ENCODE data around the gene PDE4B. TPM values are rescaled to one million over a fixed set of nuclear protein-coding genes. Genes with fewer than 3 reads are reported as not detected.

Gene PDE4B
- total RNA-seq, 1 donor from 2014 or later, result 29.0 TPM

GRCh38 chr1:65827346-65827745, 34.7 kb downstream of the PDE4B start:
- H3K27ac ChIP-seq, result no peak overlapping the region
- H3K27me3 ChIP-seq, result no peaks in the 10 kb centered on the region
- no peaks in the 10 kb centered on the region for H3K4me1 ChIP-seq
- no peaks in the 10 kb centered on the region for H3K9me3 ChIP-seq
- H3K4me3 ChIP-seq, result no peak overlapping the region
- no peak for TF ChIP-seq POLR2AphosphoS5 (IDR thresholded peaks at IDR 0.05; ENCODE audit: insufficient read depth in 1 of 2, low read depth in 1 of 2)
- TF ChIP-seq POLR2A (IDR thresholded peaks at IDR 0.05), result no peak
- TF ChIP-seq, protein P1, sequence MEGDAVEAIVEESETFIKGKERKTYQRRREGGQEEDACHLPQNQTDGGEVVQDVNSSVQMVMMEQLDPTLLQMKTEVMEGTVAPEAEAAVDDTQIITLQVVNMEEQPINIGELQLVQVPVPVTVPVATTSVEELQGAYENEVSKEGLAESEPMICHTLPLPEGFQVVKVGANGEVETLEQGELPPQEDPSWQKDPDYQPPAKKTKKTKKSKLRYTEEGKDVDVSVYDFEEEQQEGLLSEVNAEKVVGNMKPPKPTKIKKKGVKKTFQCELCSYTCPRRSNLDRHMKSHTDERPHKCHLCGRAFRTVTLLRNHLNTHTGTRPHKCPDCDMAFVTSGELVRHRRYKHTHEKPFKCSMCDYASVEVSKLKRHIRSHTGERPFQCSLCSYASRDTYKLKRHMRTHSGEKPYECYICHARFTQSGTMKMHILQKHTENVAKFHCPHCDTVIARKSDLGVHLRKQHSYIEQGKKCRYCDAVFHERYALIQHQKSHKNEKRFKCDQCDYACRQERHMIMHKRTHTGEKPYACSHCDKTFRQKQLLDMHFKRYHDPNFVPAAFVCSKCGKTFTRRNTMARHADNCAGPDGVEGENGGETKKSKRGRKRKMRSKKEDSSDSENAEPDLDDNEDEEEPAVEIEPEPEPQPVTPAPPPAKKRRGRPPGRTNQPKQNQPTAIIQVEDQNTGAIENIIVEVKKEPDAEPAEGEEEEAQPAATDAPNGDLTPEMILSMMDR (IDR thresholded peaks at IDR 0.05), result no peak
- no peaks in the 10 kb centered on the region for H3K36me3 ChIP-seq
- intact Hi-C loops (cut with DNase I), result no loop called here
- no peak for DNase-seq (ENCODE audit: extremely low spot score in 2 of 2)

- H3K4me1 ChIP-seq, result no peaks in the 10 kb centered on the region
- TF ChIP-seq POLR2A (IDR thresholded peaks at IDR 0.05) (no peak), POLR2AphosphoS5 (IDR thresholded peaks at IDR 0.05; ENCODE audit: insufficient read depth in 1 of 2, low read depth in 1 of 2) (no peak)
- TF ChIP-seq, protein P1 (IDR thresholded peaks at IDR 0.05), result no peak
- H3K27me3 ChIP-seq, result no peaks in the 10 kb centered on the region
- DNase-seq (ENCODE audit: extremely low spot score in 2 of 2), result no peak
- no peak overlapping the region for H3K4me3 ChIP-seq
- intact Hi-C loops (cut with DNase I), result no loop called here
- no peaks in the 10 kb centered on the region for H3K36me3 ChIP-seq
- H3K9me3 ChIP-seq, result no peaks in the 10 kb centered on the region
- H3K27ac ChIP-seq, result no peak overlapping the region
Measured at GRCh38 chr1:65830306-65830705, 37.6 kb downstream of the PDE4B start.

DNA sequence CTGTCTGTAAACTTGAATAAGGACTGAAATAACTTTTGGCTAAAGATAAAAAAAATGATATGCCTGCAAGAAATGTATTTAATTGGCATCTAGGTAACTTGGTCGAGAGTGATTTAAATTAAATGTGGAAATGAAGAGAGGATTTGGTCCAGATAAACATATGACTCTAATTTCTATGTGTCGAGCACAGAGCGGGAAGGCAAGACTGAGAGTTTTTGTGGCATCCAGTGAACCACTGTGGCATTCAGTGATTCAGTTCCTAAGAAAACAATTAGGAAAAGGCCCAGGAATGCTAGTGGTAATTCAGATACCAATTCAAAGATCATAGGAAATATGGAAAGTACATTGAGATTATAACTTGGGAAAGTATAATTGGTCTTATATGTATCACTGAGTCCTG, 39.6 kb downstream of the PDE4B start:
- no peaks in the 10 kb centered on the region for H3K27me3 ChIP-seq
- TF ChIP-seq, protein P1 (IDR thresholded peaks at IDR 0.05), result no peak
- TF ChIP-seq POLR2A (IDR thresholded peaks at IDR 0.05) (no peak), POLR2AphosphoS5 (IDR thresholded peaks at IDR 0.05; ENCODE audit: insufficient read depth in 1 of 2, low read depth in 1 of 2) (no peak)
- H3K9me3 ChIP-seq, result no peaks in the 10 kb centered on the region
- no peaks in the 10 kb centered on the region for H3K36me3 ChIP-seq
- no peak overlapping the region for H3K4me3 ChIP-seq
- intact Hi-C loops (cut with DNase I), result no loop called here
- H3K4me1 ChIP-seq, result no peaks in the 10 kb centered on the region
- no peak overlapping the region for H3K27ac ChIP-seq
- DNase-seq (ENCODE audit: extremely low spot score in 2 of 2), result no peak

DNA sequence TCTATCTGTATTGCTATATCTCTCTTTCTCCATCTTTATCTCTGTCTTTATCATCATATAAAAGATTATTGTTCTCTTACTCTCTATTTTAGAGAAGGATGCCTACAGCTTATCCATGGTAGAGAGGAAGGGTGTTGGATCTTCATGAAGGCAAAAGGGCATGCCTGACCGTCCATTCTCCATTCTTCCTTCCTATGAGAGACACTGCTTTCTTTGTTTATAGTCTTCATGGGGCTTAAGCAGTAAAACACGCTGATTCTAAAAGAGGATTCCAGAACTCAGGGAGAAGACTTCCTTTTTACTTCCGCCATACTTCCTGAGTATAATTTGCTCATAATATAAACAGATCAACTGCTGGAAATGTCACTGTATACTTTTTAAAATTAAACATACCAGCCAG, 44.0 kb downstream of the PDE4B start:
- no peaks in the 10 kb centered on the region for H3K9me3 ChIP-seq
- intact Hi-C loops (cut with DNase I), result no loop called here
- H3K4me3 ChIP-seq, result no peak overlapping the region
- H3K36me3 ChIP-seq, result no peaks in the 10 kb centered on the region
- H3K27me3 ChIP-seq, result no peaks in the 10 kb centered on the region
- no peaks in the 10 kb centered on the region for H3K4me1 ChIP-seq
- TF ChIP-seq, protein P1 (IDR thresholded peaks at IDR 0.05), result no peak
- TF ChIP-seq POLR2AphosphoS5 (IDR thresholded peaks at IDR 0.05; ENCODE audit: insufficient read depth in 1 of 2, low read depth in 1 of 2) (no peak), POLR2A (IDR thresholded peaks at IDR 0.05) (no peak)
- DNase-seq (ENCODE audit: extremely low spot score in 2 of 2), result no peak
- no peak overlapping the region for H3K27ac ChIP-seq

DNA sequence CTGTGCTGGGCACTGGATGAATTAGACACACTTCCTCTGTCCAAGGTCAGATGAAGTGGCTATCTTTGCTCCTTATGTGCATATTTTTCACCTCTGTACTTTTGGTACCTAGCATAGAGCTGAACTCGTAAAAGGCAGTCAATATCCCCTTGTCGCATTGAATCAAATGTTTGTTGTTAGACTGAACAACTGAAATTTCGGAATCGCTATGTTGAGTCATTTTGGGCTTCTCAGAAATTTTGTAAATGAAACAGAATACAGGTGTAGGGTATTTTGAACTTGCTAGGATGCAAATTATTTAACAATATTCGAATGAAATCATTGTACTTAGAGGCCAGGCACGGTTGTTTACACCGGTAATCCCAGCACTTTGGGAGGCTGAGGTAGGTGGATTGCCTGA, 48.0 kb downstream of the PDE4B start:
- Histone ChIP-seq H3K4me1 (peaks cover 12% of the 10 kb centered on the region), H3K4me3 (no peak overlapping the region), H3K27ac (no peak overlapping the region), H3K9me3 (no peaks in the 10 kb centered on the region), H3K36me3 (no peaks in the 10 kb centered on the region), H3K27me3 (no peaks in the 10 kb centered on the region)
- DNase-seq (ENCODE audit: extremely low spot score in 2 of 2), result no peak
- TF ChIP-seq POLR2AphosphoS5 (IDR thresholded peaks at IDR 0.05; ENCODE audit: insufficient read depth in 1 of 2, low read depth in 1 of 2) (no peak), POLR2A (IDR thresholded peaks at IDR 0.05) (no peak)
- TF ChIP-seq, protein P1 (IDR thresholded peaks at IDR 0.05), result no peak
- intact Hi-C loops (cut with DNase I), result no loop called here

All from vagina (tissue), 2 donors.